Nephron (organoid): Measurements from ENCODE around the gene FANCE.

ENCODE experiments used
- H3K27ac Mint-ChIP-seq, 3 experiments: 2 replicates each; pipeline ENCODE4 v1.8.0; 2020; ENCODE audit warnings: mixed read lengths in 3 of 3, mild to moderate bottlenecking in 2 of 3, moderate library complexity in 1 of 3
- H3K27me3 Mint-ChIP-seq: 2 replicates; pipeline ENCODE4 v1.8.0; 2021; ENCODE audit warnings: low read depth, mild to moderate bottlenecking, moderate library complexity, mixed read lengths
- H3K36me3 Mint-ChIP-seq: 2 replicates; pipeline ENCODE4 v1.8.0; 2020; ENCODE audit warnings: low read depth, mixed read lengths
- H3K4me1 Mint-ChIP-seq: 2 replicates; pipeline ENCODE4 v1.8.0; 2020; ENCODE audit warnings: mixed read lengths
- H3K4me3 Mint-ChIP-seq, 3 experiments: 2 replicates each; pipeline ENCODE4 v1.8.0; 2020; ENCODE audit warnings: mild to moderate bottlenecking in 3 of 3, mixed read lengths in 3 of 3, moderate library complexity in 2 of 3
- H3K9me3 Mint-ChIP-seq: 2 replicates; pipeline ENCODE4 v1.8.0; 2020; ENCODE audit warnings: mixed read lengths
- CTCF ChIP-seq, 3 experiments: fragments of 200-600 bp; sonication (generic); IDR thresholded peaks; one replicate each; pipeline ENCODE4 v1.5.0; 2021; ENCODE audit warnings: antibody characterized with exemption in 3 of 3; ENCODE audit not compliant: unreplicated experiment in 3 of 3

Gene FANCE

GRCh38 chr6:35476004-35476403 is 23.9 kb downstream of the FANCE start:
- Mint-ChIP-seq H3K4me1 (peaks cover 15% of the 10 kb centered on the region), H3K27me3 (no peaks in the 10 kb centered on the region), H3K36me3 (peaks cover 58% of the 10 kb centered on the region), H3K4me3 (no peak overlapping the region), H3K9me3 (no peaks in the 10 kb centered on the region), H3K27ac (peak overlapping the region in 1 of 3 experiments; percentile 6)
- TF ChIP-seq CTCF (IDR thresholded peaks at IDR 0.05; ENCODE audit: unreplicated experiment in 3 of 3) = no peak

- Mint-ChIP-seq H3K27me3 (no peaks in the 10 kb centered on the region), H3K36me3 (peaks cover 56% of the 10 kb centered on the region), H3K4me3 (no peak overlapping the region), H3K27ac (peak overlapping the region in 1 of 3 experiments; percentile 14), H3K9me3 (no peaks in the 10 kb centered on the region), H3K4me1 (peaks cover 11% of the 10 kb centered on the region)
- no peak for TF ChIP-seq CTCF (IDR thresholded peaks at IDR 0.05; ENCODE audit: unreplicated experiment in 3 of 3)
Measured at GRCh38 chr6:35477028-35477427, 24.9 kb downstream of the FANCE start.

GRCh38 chr6:35477551-35478179 is 25.5 kb downstream of the FANCE start:
- TF ChIP-seq CTCF (IDR thresholded peaks at IDR 0.05; ENCODE audit: unreplicated experiment in 3 of 3) = no peak
- Mint-ChIP-seq H3K4me1 (peaks cover 5% of the 10 kb centered on the region), H3K4me3 (no peak overlapping the region), H3K9me3 (no peaks in the 10 kb centered on the region), H3K27me3 (no peaks in the 10 kb centered on the region), H3K27ac (peak overlapping the region in 2 of 3 experiments; percentile 14 to 15), H3K36me3 (peaks cover 51% of the 10 kb centered on the region)

GRCh38 chr6:35478259-35478658 is 26.1 kb downstream of the FANCE start:
- H3K4me3 Mint-ChIP-seq = no peak overlapping the region
- TF ChIP-seq CTCF (IDR thresholded peaks at IDR 0.05; ENCODE audit: unreplicated experiment in 3 of 3) = no peak

GRCh38 chr6:35480176-35480575 is 28.0 kb downstream of the FANCE start:
- Mint-ChIP-seq H3K36me3 (peaks cover 53% of the 10 kb centered on the region), H3K9me3 (no peaks in the 10 kb centered on the region), H3K4me1 (peaks cover 20% of the 10 kb centered on the region), H3K4me3 (no peak overlapping the region), H3K27me3 (no peaks in the 10 kb centered on the region), H3K27ac (no peak overlapping the region)
- TF ChIP-seq CTCF (IDR thresholded peaks at IDR 0.05; ENCODE audit: unreplicated experiment in 3 of 3) = no peak

More at GRCh38 chr6:35478259-35478658, 26.1 kb downstream of the FANCE start:
- Mint-ChIP-seq H3K4me1 (peaks cover 11% of the 10 kb centered on the region), H3K27ac (no peak overlapping the region), H3K36me3 (peaks cover 57% of the 10 kb centered on the region), H3K9me3 (no peaks in the 10 kb centered on the region), H3K27me3 (no peaks in the 10 kb centered on the region)

GRCh38 chr6:35481226-35481625 is 29.1 kb downstream of the FANCE start:
- H3K4me1 Mint-ChIP-seq = peaks cover 20% of the 10 kb centered on the region

More at GRCh38 chr6:35481226-35481625, 29.1 kb downstream of the FANCE start:
- Mint-ChIP-seq H3K4me3 (no peak overlapping the region), H3K27ac (peak overlapping the region in 1 of 3 experiments; percentile 48), H3K36me3 (peaks cover 45% of the 10 kb centered on the region), H3K9me3 (no peaks in the 10 kb centered on the region), H3K27me3 (no peaks in the 10 kb centered on the region)
- TF ChIP-seq CTCF (IDR thresholded peaks at IDR 0.05; ENCODE audit: unreplicated experiment in 3 of 3) = no peak
